GM12875 (cell line): ENCODE measurements around the gene OGFOD2.

ENCODE experiments used
- H3K4me3 ChIP-seq: one replicate; pipeline ENCODE4 v1.5.1; 2011; ENCODE audit warnings: low read depth, low read length, control low read depth
- CTCF ChIP-seq: IDR thresholded peaks from 2 replicates; pipeline ENCODE4 v1.5.1; 2011; ENCODE audit warnings: low read depth, mild to moderate bottlenecking, control low read depth, inconsistent platforms, low read length, moderate library complexity, borderline replicate concordance; ENCODE audit not compliant: insufficient read depth

Gene OGFOD2

DNA sequence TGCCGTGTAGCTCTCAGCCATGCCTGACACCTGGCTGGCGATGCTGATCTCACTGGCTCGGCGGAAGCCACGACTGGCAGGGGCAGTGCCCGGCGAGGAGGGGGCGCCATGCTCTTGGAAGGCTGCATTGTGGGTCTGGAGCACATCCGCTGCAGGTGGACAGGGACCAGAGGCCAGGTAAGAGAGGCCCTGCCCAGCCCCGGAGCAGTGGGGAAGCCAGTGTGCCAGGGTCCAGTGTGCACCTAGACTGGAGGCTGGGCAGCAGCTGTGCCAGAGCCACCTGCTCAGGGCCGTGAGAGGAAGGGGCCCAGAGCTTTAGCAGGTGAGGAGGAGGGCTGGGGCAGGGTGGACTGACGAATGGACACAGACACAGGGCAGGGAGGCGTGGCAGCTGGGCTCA, 15.5 kb downstream of the OGFOD2 start:
- no peak for TF ChIP-seq CTCF
- H3K4me3 ChIP-seq = no peak overlapping the region

- TF ChIP-seq CTCF = no peak
These were observed 16.0 kb downstream of the OGFOD2 start for GRCh38 chr12:122990961-122991622.

DNA sequence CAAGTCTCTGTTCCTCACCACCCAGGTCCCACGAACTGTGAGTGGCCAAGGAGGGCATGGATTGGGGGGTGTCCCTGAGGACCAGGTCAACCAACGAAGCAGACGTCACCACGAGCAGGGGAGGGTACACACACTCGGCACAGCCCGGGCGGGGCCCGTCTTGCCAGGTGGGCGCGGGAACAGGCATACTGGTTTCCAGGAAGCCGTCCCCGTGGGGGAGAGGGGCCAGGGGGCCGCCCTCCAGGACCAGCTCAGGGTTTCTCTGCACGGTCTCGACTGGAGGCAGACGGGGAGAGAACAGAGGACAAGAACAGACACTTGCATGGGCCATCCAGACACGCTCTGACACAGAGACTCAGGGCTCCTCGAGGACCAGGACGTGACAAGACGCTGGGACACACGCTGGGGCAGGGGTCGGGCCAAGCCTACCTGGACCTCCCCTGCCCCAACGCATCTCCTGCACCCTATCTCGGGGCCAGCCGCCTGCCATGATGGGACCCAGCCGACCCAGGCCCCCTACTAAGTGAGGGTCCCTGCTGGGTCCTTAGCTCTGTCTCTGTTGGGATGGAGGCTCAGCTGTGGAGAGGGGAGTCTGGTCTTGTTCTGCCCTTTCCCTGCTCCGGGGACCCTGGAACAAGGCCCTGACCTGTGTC, 16.7 kb downstream of the OGFOD2 start:
- no peak overlapping the region for H3K4me3 ChIP-seq
- no peak for TF ChIP-seq CTCF

More at GRCh38 chr12:122990961-122991622, 16.0 kb downstream of the OGFOD2 start:
- H3K4me3 ChIP-seq = no peak overlapping the region

- TF ChIP-seq CTCF = no peak
- H3K4me3 ChIP-seq = no peak overlapping the region
These were observed 17.3 kb downstream of the OGFOD2 start for GRCh38 chr12:122992386-122992785.

DNA sequence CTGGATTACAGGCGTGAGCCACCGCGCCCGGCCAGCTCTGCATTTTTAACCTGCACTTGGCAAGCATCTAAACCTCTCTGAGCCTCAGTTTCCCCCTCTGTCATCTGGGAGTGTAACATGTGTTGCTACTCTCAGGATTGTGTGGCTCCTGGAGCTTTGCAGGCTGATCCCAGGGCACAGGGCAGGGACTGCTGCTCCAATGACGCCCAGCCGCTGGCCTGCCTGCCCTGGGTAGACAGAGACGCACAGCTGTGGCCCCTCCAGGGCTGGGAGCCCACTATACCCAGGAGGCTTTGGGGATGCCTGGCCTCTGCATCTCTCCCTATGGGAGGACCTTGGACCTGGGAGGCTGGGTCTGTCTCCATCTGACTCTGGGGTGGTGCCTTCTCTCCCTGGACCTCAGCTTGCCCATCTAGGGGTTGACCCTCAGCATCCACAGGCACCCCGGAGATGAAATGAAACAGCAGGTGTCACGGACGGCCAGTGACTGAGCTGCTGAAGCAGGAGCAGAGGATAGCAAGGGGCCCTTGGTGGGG, 19.2 kb downstream of the OGFOD2 start:
- TF ChIP-seq CTCF = no peak
- no peak overlapping the region for H3K4me3 ChIP-seq

GRCh38 chr12:122994781-122995502, 19.9 kb downstream of the OGFOD2 start:
- no peak overlapping the region for H3K4me3 ChIP-seq
- TF ChIP-seq CTCF = no peak
